Fibroblast of skin of left biceps (primary cell): ENCODE results near the gene CDH23.

ENCODE experiments used
- DNase-seq, 2 experiments: peaks; one replicate each; pipeline ENCODE4 v3.0.0-alpha.2; 2013; ENCODE audit warnings: low read depth in 2 of 2

The CDH23 gene

GRCh38 chr10:71537125-71537524 lies 140.4 kb downstream of the CDH23 start:
- DNase-seq = no peak

- no peak for DNase-seq
Measured at GRCh38 chr10:71537681-71538080, 141.0 kb downstream of the CDH23 start.

- DNase-seq = no peak
Measured at GRCh38 chr10:71538608-71539260, 142.0 kb downstream of the CDH23 start.

GRCh38 chr10:71539442-71540118 lies 142.9 kb downstream of the CDH23 start:
- DNase-seq = no peak

- DNase-seq = no peak
Measured at GRCh38 chr10:71542478-71542877, 145.8 kb downstream of the CDH23 start.

GRCh38 chr10:71543608-71544170 lies 147.0 kb downstream of the CDH23 start:
- no peak for DNase-seq

GRCh38 chr10:71545001-71545400 lies 148.3 kb downstream of the CDH23 start:
- no peak for DNase-seq

- DNase-seq = no peak
Measured at GRCh38 chr10:71546220-71546619, 149.5 kb downstream of the CDH23 start.

GRCh38 chr10:71547312-71547711 lies 150.6 kb downstream of the CDH23 start:
- no peak for DNase-seq

- DNase-seq = no peak
Measured at GRCh38 chr10:71547876-71548846, 151.4 kb downstream of the CDH23 start.

GRCh38 chr10:71549766-71550533 lies 153.2 kb downstream of the CDH23 start:
- DNase-seq = no peak

GRCh38 chr10:71550628-71551027 lies 153.9 kb downstream of the CDH23 start:
- DNase-seq = no peak

GRCh38 chr10:71551970-71552369 lies 155.2 kb downstream of the CDH23 start:
- DNase-seq = no peak

GRCh38 chr10:71553432-71553831 lies 156.7 kb downstream of the CDH23 start:
- no peak for DNase-seq

GRCh38 chr10:71554671-71555070 lies 158.0 kb downstream of the CDH23 start:
- DNase-seq = no peak

- no peak for DNase-seq
Measured at GRCh38 chr10:71555087-71555723, 158.5 kb downstream of the CDH23 start.

GRCh38 chr10:71555724-71556119 lies 159.0 kb downstream of the CDH23 start:
- no peak for DNase-seq

- DNase-seq = no peak
Measured at GRCh38 chr10:71558991-71559390, 162.3 kb downstream of the CDH23 start.

GRCh38 chr10:71561003-71561574 lies 164.4 kb downstream of the CDH23 start:
- no peak for DNase-seq

- DNase-seq = no peak
Measured at GRCh38 chr10:71562181-71562580, 165.5 kb downstream of the CDH23 start.
